ENCODE results near the gene CHD5. TPM values are rescaled to one million over a fixed set of nuclear protein-coding genes. Genes with fewer than 3 reads are reported as not detected.
A peak's percentile ranks its signal among the peaks of the same experiment; 100 is the strongest.

The CHD5 gene
- total RNA-seq = under 1 TPM; 0.15 to 0.94 (median 0.26) TPM

DNA sequence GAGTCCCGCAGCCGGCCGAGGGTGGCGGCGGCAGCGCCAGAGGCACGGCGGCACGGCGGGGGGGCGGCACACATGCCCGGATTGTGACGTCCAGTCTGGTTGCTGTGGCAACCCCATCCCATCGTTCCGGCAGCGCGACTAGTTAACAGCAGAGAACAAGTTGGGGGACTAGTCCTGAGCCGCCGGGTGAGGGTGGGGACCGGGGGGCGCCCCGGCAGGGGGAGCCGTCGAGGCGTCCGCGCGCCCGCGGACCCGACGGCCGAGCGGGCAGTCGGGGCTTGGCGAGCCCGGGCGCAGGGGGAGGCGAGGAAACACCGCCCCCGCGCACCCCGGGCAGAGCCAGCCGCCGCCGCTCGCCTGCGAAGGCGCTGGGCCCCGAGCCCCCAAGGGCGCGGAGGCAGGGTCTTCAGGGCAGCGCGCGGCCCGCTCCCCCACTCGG is at the start of gene CHD5:
Gene CHD5 (minus strand): TSS at position 54 of the 439 bp plus-strand sequence. CDS start 298 bp downstream, outside the sequence.
- no peak for TF ChIP-seq POLR2A (IDR thresholded peaks at IDR 0.05)
- no peak for TF ChIP-seq CTCF (IDR thresholded peaks at IDR 0.05)
- peaks cover 14% of the 10 kb centered on the region for H3K27me3 ChIP-seq
- intact Hi-C loops (cut with DNase I) = no loop called here

GRCh38 chr1:6225651-6226050 is 45.5 kb upstream of the CHD5 start:
- DNase-seq = no peak
- intact Hi-C loops (cut with DNase I) = no loop called here
- no peaks in the 10 kb centered on the region for H3K27me3 ChIP-seq
- no peaks in the 10 kb centered on the region for H3K9me3 ChIP-seq
- 94 to 97% methylated on average over 8 of the region's 8 CpGs for WGBS, 2 donors
- H3K4me3 ChIP-seq (replicated peaks in 1 of 3) = no peak overlapping the region
- peaks cover 31 to 38% of the 10 kb centered on the region in 2 donors for H3K36me3 ChIP-seq
- H3K4me1 ChIP-seq = peaks cover 0 to 4% of the 10 kb centered on the region in 2 donors
- no peak for TF ChIP-seq CTCF (IDR thresholded peaks at IDR 0.05)
- TF ChIP-seq POLR2A (IDR thresholded peaks at IDR 0.05) = no peak
- H3K27ac ChIP-seq = no peak overlapping the region

More for the DNA sequence above, at the start of gene CHD5:
- 2 to 9% methylated on average over 8 to 20 of the region's 57 CpGs for WGBS, 2 donors
- Histone ChIP-seq H3K4me3 (replicated peaks in 1 of 3) (peak within 1 kb of the TSS in 1 of 3 donors; percentile 19), H3K9me3 (no peaks in the 10 kb centered on the region), H3K27ac (no peak within 1 kb of the TSS), H3K36me3 (no peaks in the 10 kb centered on the region), H3K4me1 (peaks cover 7 to 31% of the 10 kb centered on the region in 2 donors)
- DNase-seq = peak in 1 of 2 donors; percentile 5

DNA sequence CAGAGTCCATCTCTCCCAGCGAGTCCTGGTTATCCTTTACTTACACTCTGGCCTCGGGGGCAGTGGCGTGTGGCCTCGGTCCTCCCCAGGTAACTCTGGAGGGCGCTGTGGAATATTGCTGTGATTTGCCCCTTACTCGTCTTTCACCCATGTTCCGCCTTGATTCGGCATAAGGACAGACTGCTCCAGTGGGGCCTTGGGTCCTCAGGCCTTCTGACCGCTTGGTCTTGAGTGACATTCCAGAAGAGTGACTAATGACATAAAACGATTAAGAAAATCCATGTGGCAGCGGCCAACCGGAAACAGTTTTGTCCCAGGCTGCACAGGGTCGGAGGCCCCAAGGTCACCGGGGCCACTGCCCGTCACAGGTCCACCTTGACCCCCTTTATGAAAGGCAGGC is 44.6 kb upstream of the CHD5 start:
- H3K4me1 ChIP-seq = peaks cover 0 to 4% of the 10 kb centered on the region in 2 donors
- DNase-seq = no peak
- H3K9me3 ChIP-seq = no peaks in the 10 kb centered on the region
- no peak for TF ChIP-seq CTCF (IDR thresholded peaks at IDR 0.05)
- no peak for TF ChIP-seq POLR2A (IDR thresholded peaks at IDR 0.05)
- no peak overlapping the region for H3K27ac ChIP-seq
- intact Hi-C loops (cut with DNase I) = no loop called here
- no peaks in the 10 kb centered on the region for H3K27me3 ChIP-seq
- H3K4me3 ChIP-seq (replicated peaks in 1 of 3) = no peak overlapping the region
- H3K36me3 ChIP-seq = peaks cover 22 to 32% of the 10 kb centered on the region in 2 donors
- WGBS, 2 donors = 87 to 90% methylated on average over 15 of the region's 15 CpGs

DNA sequence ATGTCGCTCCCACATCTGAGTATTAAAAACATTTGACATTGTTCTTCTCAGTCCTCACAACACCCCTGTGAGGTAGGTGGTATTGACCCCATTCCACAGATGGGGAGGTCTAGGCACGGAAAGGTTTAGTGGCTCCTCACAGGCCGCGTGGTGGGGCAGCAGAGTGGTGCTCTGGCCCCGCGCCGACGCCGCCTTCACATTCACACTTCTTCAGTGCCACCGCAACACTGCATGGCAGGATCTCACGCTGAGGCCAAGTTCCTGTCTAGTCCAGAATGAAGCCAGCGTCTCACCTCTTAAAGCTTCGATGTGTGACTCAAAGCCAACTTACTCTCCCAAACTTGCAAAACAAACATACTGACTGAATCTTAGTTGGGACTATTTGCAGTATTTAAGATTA is 43.5 kb upstream of the CHD5 start:
- intact Hi-C loops (cut with DNase I) = no loop called here
- Histone ChIP-seq H3K4me3 (replicated peaks in 1 of 3) (no peak overlapping the region), H3K27me3 (no peaks in the 10 kb centered on the region), H3K9me3 (no peaks in the 10 kb centered on the region), H3K4me1 (peaks cover 0 to 7% of the 10 kb centered on the region in 2 donors), H3K36me3 (peaks cover 21 to 32% of the 10 kb centered on the region in 2 donors), H3K27ac (no peak overlapping the region)
- 96 to 98% methylated on average over 13 of the region's 13 CpGs for WGBS, 2 donors
- no peak for DNase-seq
- TF ChIP-seq CTCF (IDR thresholded peaks at IDR 0.05) (no peak), POLR2A (IDR thresholded peaks at IDR 0.05) (no peak)

GRCh38 chr1:6222636-6223035 is 42.5 kb upstream of the CHD5 start:
- Histone ChIP-seq H3K9me3 (no peaks in the 10 kb centered on the region), H3K36me3 (peaks cover 21 to 24% of the 10 kb centered on the region in 2 donors), H3K27ac (no peak overlapping the region), H3K4me3 (replicated peaks in 1 of 3) (no peak overlapping the region), H3K27me3 (no peaks in the 10 kb centered on the region), H3K4me1 (peaks cover 0 to 7% of the 10 kb centered on the region in 2 donors)
- TF ChIP-seq CTCF (IDR thresholded peaks at IDR 0.05) = no peak
- TF ChIP-seq POLR2A (IDR thresholded peaks at IDR 0.05) = no peak
- DNase-seq = peak in 1 of 2 donors; percentile 22
- WGBS, 2 donors = 71 to 72% methylated on average over 6 of the region's 6 CpGs
- intact Hi-C loops (cut with DNase I) = no loop called here
